ENCODE results near the gene FOXJ3.

Gene FOXJ3

DNA sequence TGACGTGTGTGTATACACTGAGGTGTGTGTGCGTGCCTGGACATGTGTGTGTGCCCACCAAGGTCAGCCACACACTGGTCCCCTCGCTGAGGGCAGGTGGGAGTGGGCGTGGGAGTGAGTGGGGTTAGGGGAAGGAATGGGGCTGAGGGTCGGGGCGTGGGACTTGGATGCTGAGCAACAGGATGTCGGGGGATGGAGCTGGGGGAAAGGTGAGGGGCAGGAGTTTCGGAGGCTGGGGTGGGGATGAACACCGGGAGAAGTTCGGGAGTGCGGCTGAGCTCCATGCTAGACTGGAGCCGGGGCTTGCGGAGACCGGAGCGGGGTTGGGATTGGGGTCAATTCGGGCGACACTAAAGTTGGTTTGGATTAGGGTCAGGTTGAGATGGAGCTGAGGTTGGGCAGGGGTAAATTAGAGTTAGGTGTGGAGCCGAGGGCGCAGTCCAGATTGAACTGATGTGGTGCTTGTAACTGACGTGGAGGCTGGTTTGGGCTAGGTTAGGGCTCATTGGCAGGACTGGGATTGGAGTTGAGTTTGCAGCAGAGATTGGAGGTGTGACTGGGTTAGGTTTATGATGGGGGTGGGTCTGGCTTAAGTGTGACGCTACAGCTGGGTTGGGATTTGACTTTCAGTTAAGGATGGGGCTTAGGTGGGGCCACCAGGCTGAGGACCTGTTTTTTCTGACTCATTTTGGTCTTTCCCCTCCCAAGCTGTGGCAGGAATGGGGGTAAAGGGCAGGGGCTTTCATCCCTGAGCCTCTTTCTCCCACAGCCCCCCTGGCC, 167.2 kb downstream of the FOXJ3 start:
- DNase-seq (ENCODE audit: low spot score), result no peak

- DNase-seq (ENCODE audit: low spot score), result no peak
Measured at GRCh38 chr1:42165511-42166210, 169.4 kb downstream of the FOXJ3 start.

DNA sequence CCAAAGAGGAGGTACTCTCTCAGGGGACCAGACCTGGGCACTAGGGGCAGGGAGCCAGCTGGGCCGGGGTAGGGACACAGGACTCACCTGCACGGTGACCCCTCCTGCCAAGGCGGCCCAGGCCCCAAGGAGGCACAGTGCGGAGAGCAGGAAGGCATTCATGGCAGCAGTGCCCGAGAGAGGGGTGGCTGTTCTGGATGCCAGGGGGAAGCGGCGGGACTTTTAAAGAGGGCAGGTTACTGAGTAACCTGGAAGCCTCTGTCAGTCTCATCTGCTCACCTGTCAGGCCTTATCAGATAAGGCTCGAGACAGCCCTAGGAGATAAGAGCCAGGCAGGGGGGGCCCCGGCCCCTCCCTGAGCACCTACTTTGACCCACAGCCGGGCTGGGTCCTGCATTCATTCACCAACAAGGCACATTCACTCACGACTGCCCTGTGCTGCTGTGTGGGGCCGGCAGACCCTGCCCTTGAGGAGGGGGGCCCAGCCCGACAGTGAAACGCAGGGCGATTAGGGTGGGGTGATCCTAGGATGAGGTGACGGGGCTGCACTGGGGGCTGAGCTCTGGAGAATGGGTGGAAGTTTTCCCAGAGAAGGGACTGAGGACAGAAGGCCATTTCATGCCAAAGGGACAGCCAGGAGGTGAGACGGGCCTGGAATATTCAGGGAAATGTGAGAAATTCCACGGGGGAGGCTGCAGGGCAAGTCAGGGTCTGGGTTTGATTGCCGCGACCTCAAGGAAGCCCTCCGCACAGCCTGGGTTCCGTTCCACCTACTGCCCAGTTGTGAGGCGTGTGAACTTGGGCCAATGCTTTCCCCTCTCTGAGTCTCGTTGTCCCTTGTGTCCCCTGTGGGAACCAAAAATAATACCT, 170.2 kb downstream of the FOXJ3 start, which contains the start of gene GUCA2A:
GUCA2A (minus strand) TSS at position 195 of the 870 bp plus-strand sequence; CDS start at position 162, 33 bp downstream.
- no peak for DNase-seq (ENCODE audit: low spot score)

DNA sequence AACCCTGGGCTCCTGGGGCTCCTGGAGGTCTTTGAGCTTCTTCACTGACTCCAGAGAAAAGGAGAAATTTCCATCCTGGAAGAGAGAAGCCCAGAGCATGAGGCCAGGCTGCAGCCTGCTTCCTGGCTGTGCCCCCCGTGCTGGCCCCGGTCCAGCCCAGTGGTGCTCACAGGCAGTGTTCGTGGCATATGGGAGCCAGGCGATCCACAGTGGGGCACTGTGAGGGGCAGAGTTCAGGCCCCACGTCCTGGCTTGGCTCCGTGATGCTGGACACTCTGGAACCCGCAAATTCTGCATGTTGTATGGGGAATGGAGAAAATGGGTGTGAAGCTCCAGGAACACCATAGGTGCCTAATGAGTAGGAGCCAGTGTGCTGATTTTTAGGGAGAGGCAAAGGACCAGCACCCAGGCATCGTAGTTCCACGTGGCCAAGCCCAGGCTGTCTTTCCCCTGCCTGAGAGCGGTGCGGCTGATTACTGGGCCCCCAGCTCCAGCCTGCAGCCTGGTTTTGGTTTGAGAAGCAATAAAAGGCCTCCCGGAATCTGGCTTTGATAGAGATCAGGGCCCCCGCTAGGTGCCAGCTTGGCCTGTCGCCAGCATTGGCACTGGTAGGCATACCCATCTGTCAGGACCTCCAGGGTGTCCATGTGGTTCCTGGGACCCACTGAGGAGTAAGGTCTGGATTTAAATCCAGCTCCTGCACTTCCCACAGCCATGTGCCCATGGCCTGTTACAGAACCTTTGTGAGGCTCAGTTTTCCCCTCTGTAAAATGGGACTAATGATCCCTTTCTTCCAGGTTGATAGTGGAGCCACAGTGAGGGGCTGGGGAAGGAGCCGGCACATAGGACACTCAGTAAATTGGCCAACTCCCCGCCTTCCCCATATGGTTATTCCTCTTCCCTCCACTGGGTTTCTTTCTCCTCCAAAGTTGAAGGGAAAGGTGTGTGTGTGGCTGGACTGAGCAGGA, 171.2 kb downstream of the FOXJ3 start:
- no peak for DNase-seq (ENCODE audit: low spot score)

GRCh38 chr1:42163114-42163513, 171.9 kb downstream of the FOXJ3 start:
- no peak for DNase-seq (ENCODE audit: low spot score)

DNA sequence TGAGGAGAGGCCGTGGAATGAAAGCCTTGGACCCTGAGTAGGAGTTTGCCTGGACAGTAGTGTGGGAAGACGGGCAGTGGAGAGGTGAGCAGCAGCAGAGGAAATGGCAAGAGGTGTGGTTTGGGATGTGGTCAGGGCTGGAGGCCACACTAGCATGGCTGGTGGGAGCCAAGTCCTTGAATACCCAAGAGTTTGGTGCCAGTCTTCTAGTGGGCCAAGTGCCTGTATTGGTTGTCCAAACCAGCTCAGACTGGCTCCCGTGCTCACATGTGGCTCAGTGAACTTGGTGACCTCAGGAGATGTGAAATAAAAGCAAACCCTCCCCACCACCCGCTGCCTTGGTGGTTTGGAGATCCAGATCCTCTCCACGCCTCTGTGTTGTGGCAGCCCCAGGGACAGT, 172.9 kb downstream of the FOXJ3 start:
- no peak for DNase-seq (ENCODE audit: low spot score)

GRCh38 chr1:42158189-42158588, 176.8 kb downstream of the FOXJ3 start:
- no peak for DNase-seq (ENCODE audit: low spot score)

- DNase-seq (ENCODE audit: low spot score), result no peak
Measured at GRCh38 chr1:42157667-42158066, 177.4 kb downstream of the FOXJ3 start.

GRCh38 chr1:42155362-42155761, 179.7 kb downstream of the FOXJ3 start:
- DNase-seq (ENCODE audit: low spot score), result no peak

GRCh38 chr1:42154685-42155084, 180.3 kb downstream of the FOXJ3 start:
- DNase-seq (ENCODE audit: low spot score), result no peak

GRCh38 chr1:42153624-42154023, 181.4 kb downstream of the FOXJ3 start:
- no peak for DNase-seq (ENCODE audit: low spot score)

GRCh38 chr1:42152907-42153600, 182.0 kb downstream of the FOXJ3 start, which contains the start of gene GUCA2B:
GUCA2B (plus strand) TSS chr1:42153410; CDS start chr1:42153451, 41 bp downstream.
- no peak for DNase-seq (ENCODE audit: low spot score)

DNA sequence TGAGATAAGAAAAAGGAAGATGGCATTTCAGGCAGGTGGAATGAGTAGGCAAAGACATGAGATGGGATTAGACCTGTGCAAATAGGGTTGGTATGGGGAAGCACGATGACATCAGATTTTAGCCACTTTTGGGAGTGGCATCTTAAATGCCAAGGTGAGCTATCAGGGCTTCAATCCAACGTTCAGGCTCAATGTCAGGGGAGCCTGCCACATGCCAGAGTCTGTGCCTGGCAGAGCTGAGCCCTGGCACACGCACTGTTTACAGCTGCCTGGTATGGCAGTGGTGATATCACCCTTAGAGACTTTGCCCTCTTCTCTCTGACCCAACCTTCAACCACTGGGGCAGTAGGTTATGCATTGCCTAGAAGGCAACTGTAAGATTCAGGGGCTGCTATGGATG, 182.9 kb downstream of the FOXJ3 start:
- no peak for DNase-seq (ENCODE audit: low spot score)

GRCh38 chr1:42150651-42151050, 184.4 kb downstream of the FOXJ3 start:
- DNase-seq (ENCODE audit: low spot score), result no peak

DNA sequence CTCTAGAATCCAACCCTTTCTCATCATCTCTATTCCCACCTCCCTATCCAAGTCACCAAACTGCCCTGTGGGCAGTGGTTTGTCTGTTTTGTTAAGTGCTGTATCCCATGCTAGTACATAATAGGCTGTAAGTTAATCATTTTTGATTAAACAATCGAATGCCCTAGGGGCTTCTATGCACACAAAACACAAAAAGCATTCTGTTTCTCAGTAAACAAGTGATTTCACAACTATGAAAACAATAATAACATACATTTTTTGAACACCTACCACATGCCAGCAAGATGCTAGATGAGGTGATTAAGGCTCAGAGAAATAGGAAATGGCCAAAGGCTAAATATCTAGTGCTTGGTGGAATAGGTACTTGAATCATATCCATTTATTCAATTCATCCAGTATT, 186.9 kb downstream of the FOXJ3 start:
- DNase-seq (ENCODE audit: low spot score), result no peak

- peak; percentile 81 for DNase-seq (ENCODE audit: low spot score)
Measured at GRCh38 chr1:42146626-42147320, 188.3 kb downstream of the FOXJ3 start.

DNA sequence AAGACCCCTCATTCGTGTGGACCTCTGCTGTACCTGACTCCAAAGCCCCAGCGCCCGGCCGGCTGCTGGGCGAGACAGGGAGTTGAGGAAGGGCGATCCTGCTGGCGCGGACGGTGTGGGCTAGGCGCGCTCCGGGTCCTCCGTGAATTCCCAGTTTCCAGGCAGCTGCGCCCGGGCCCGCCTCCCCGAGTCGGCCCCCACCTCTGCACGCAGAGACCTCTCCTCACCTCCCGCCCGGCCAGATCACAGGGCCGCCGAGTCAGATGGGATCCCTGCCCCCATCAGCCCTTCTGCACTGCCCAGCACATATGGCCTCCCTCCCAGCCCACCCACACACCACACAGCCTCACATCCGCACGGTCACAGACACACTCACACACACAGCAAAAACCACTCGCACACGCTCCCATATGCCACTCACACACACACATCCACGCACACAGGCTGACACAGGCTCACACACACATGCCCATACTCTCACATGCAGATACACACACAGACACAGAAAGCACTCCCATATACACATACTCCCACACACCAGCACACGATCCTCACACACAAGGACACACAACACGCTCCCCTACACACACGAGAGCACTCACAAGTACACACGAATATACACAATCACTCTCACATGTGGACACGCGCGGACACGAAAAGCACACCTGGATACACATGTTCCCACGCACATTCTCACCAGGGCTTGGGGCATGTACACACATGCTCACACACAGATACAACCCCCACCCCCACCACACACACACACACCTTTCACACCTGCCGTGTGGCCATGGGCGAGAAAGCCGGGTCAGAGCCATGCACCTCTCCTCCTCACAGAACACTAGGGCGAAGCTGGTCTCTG, 189.0 kb downstream of the FOXJ3 start:
- DNase-seq (ENCODE audit: low spot score), result peak; percentile 41

DNA sequence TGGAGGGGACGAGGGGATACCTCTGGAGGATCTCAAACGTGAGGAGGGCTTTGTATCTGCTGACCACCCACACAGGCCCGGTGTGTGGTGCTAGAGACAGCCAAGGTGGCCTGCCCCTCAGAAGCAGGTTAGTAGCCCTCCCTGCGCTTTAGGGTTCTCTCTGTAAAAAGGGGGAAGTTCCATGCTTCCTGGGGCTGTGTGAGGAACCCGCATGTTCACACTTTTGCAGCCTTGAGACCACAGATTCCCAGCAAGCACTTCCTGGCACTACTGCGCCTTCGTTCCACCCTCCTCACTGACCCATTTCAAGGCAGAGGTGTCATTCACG, 189.7 kb downstream of the FOXJ3 start:
- peak; percentile 37 for DNase-seq (ENCODE audit: low spot score)
